ENCODE measurements around the gene HOXA6. TPM values are rescaled to one million over a fixed set of nuclear protein-coding genes. Genes with fewer than 3 reads are reported as not detected.

Gene HOXA6
- total and polyA plus RNA-seq, 2 of the 4 experiments (the other 2 are of a cell fraction): 1.4 to 1.8 TPM

DNA sequence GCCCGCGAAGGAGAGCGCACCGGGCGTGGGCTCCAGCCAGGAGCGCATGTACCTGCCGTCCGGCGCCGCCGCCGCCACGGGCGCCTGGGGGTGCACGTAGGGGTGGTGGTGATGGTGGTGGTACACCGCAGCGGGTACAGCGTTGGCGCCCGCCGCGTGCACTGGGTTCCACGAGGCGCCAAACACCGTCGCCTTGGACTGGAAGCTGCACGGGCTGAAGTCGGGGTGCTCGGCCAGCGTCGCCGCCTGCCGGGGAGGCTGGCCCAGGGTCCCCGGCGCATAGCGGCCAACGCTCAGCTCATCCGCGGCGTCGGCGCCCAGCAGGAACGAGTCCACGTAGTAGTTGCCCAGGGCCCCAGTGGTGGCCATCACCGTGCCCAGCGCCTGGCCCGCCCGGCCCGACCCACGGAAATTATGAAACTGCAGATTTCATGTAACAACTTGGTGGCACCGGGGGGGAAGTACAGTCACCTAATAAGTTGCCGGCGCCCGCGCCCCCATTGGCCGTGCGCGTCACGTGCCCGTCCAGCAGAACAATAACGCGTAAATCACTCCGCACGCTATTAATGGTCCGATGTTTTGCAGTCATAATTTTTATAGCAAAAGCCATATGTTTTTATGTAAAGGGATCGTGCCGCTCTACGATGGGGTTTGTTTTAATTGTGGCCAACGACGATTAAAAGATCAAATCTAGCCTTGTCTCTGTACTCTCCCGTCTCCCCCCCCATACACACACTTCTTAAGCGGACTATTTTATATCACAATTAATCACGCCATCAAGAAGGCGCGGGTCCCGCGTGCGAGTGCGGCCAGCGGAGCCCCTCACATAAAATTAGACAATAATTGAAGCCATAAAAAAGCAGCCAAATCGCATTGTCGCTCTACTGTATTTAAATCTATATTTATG, 17.8 kb upstream of the HOXA6 start, which contains the start of gene HOXA9:
HOXA9 (minus strand) TSS at position 449 of the 907 bp plus-strand sequence; CDS start at position 369, 80 bp downstream.
- POLR2A ChIA-PET (ENCODE audit: unreplicated experiment): interaction anchor here (0.6 kb wide), 1 partner anchor 695 kb away, joined by 3 read pairs; no protein-coding TSS in a partner anchor
- ATAC-seq (ENCODE audit: low read depth): no peak
- H2AFZ ChIP-seq (replicated peaks; ENCODE audit: low read length, poor library complexity): peak within 1 kb of the TSS; percentile 88
- TF ChIP-seq MAFK (IDR thresholded peaks at IDR 0.05; ENCODE audit: low read depth, low read length) (no peak), SMC3 (IDR thresholded peaks at IDR 0.05; ENCODE audit: low read depth, low read length) (no peak), CEBPB (IDR thresholded peaks at IDR 0.05; ENCODE audit: low read depth, low read length) (no peak), BHLHE40 (IDR thresholded peaks at IDR 0.05; ENCODE audit: low read depth, low read length) (peak; percentile 46; the same call in 1 of the 2 replicates), MAZ (IDR thresholded peaks at IDR 0.05; ENCODE audit: borderline replicate concordance, low read depth, low read length) (no peak), RFX5 (IDR thresholded peaks at IDR 0.05; ENCODE audit: low read depth, low read length) (no peak), MXI1 (IDR thresholded peaks at IDR 0.05; ENCODE audit: borderline replicate concordance, low read depth, low read length) (no peak), NFE2L2 (IDR thresholded peaks at IDR 0.05; ENCODE audit: low read depth, low read length) (no peak), CHD1 (IDR thresholded peaks at IDR 0.05; ENCODE audit: low read depth, low read length) (no peak), POLR2A (IDR thresholded peaks at IDR 0.05; ENCODE audit: low read depth, low read length) (no peak), RAD21 (IDR thresholded peaks at IDR 0.05; ENCODE audit: low read length) (no peak), FOS (IDR thresholded peaks at IDR 0.05; ENCODE audit: low read depth, low read length) (no peak)
- TF ChIP-seq, protein P1, sequence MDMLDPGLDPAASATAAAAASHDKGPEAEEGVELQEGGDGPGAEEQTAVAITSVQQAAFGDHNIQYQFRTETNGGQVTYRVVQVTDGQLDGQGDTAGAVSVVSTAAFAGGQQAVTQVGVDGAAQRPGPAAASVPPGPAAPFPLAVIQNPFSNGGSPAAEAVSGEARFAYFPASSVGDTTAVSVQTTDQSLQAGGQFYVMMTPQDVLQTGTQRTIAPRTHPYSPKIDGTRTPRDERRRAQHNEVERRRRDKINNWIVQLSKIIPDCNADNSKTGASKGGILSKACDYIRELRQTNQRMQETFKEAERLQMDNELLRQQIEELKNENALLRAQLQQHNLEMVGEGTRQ (IDR thresholded peaks at IDR 0.05; ENCODE audit: low read depth, low read length): peak; percentile 94
- TF ChIP-seq, protein P2, sequence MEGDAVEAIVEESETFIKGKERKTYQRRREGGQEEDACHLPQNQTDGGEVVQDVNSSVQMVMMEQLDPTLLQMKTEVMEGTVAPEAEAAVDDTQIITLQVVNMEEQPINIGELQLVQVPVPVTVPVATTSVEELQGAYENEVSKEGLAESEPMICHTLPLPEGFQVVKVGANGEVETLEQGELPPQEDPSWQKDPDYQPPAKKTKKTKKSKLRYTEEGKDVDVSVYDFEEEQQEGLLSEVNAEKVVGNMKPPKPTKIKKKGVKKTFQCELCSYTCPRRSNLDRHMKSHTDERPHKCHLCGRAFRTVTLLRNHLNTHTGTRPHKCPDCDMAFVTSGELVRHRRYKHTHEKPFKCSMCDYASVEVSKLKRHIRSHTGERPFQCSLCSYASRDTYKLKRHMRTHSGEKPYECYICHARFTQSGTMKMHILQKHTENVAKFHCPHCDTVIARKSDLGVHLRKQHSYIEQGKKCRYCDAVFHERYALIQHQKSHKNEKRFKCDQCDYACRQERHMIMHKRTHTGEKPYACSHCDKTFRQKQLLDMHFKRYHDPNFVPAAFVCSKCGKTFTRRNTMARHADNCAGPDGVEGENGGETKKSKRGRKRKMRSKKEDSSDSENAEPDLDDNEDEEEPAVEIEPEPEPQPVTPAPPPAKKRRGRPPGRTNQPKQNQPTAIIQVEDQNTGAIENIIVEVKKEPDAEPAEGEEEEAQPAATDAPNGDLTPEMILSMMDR (conservative IDR thresholded peaks at IDR 0.05; ENCODE audit: low read depth, low read length): no peak

More for the DNA sequence above, 17.8 kb upstream of the HOXA6 start, which contains the start of gene HOXA9:
- Histone ChIP-seq H3K4ac (ENCODE audit: low read depth, low read length) (no peak within 1 kb of the TSS), H4K8ac (ENCODE audit: low read depth in 2 of 2, low read length in 2 of 2) (no peak within 1 kb of the TSS), H3K27ac (ENCODE audit: insufficient read depth, low read length) (no peak within 1 kb of the TSS), H3K14ac (replicated peaks; ENCODE audit: low read depth, low read length) (no peak within 1 kb of the TSS), H3K4me1 (ENCODE audit: control insufficient read depth, insufficient read depth, low read length) (no peaks in the 10 kb centered on the region; the same call in 1 of the 2 replicates), H2AK9ac (replicated peaks; ENCODE audit: low read depth, low read length, poor library complexity) (peak within 1 kb of the TSS; percentile 59), H2BK5ac (ENCODE audit: low read depth, low read length, poor library complexity, severe bottlenecking) (no peak within 1 kb of the TSS), H3K9ac (ENCODE audit: low read depth, low read length) (no peak within 1 kb of the TSS), H4K20me1 (ENCODE audit: insufficient read depth, low read length) (0 out of 2 replicates have a peak, but pooled peaks cover 3% of the 10 kb centered on the region), H3K9me3 (ENCODE audit: control insufficient read depth, insufficient read depth, low read length) (peaks cover 21% of the 10 kb centered on the region), H2BK20ac (ENCODE audit: low read depth, low read length) (no peak within 1 kb of the TSS), H3K79me1 (ENCODE audit: low read depth in 1 of 2, low read length in 2 of 2) (no peaks in the 10 kb centered on the region), H3K4me3 (ENCODE audit: insufficient read depth, low read depth, low read length) (peak within 1 kb of the TSS; percentile 44), H3K56ac (ENCODE audit: extremely low read depth, insufficient read depth, low read length) (no peak within 1 kb of the TSS), H3K23ac (ENCODE audit: low read depth, low read length) (no peak within 1 kb of the TSS), H3K4me2 (ENCODE audit: low read depth, low read length) (peak within 1 kb of the TSS; percentile 60), H3K36me3 (ENCODE audit: control insufficient read depth, insufficient read depth, low read length) (no peaks in the 10 kb centered on the region), H2BK120ac (ENCODE audit: low read depth, low read length) (no peak within 1 kb of the TSS), H3K9me1 (ENCODE audit: insufficient read depth, low read length) (no peaks in the 10 kb centered on the region), H4K91ac (ENCODE audit: insufficient read depth, low read depth, low read length) (no peak within 1 kb of the TSS), H2AK5ac (ENCODE audit: low read depth, low read length) (no peak within 1 kb of the TSS), H3K18ac (ENCODE audit: low read depth, low read length) (no peak within 1 kb of the TSS), H3K27me3 (ENCODE audit: control insufficient read depth, insufficient read depth, low read length) (peaks cover 73% of the 10 kb centered on the region), H2BK15ac (ENCODE audit: low read depth, low read length) (no peak within 1 kb of the TSS), H4K5ac (ENCODE audit: low read depth, low read length) (no peak within 1 kb of the TSS)
- in situ Hi-C loops (cut with MboI; ENCODE audit: low sequenced_read_pairs): no loop called here
- dilution Hi-C loops (cut with HindIII; ENCODE audit: low sequenced_read_pairs, unreplicated experiment): no loop called here
- WGBS, 2 experiments (ENCODE audit: extremely low coverage in 2 of 2, insufficient read length in 1 of 2): 2% methylated on average over 27 of the region's 82 CpGs; no CpG with 5 or more reads in 1 of the 2 experiments
- peak; percentile 61 for DNase-seq
- CTCF ChIA-PET: interaction anchor here (1.6 kb wide), 1 partner anchor 31 kb away, joined by 3 read pairs; no protein-coding TSS in a partner anchor
- intact Hi-C loops (cut with micrococcal nuclease): loop anchor here (10.0 kb wide), 1 partner anchor 1911 kb away; no protein-coding TSS in a partner anchor
- BruUV-seq (replicated peaks): no TSS peak
